Measurements from ENCODE around the gene KCNMB2. TPM values are rescaled to one million over a fixed set of nuclear protein-coding genes. Genes with fewer than 3 reads are reported as not detected.

The KCNMB2 gene
- total and polyA plus RNA-seq, 2 experiments from 2014 or later, result 2.4 TPM; not detected in 1

DNA sequence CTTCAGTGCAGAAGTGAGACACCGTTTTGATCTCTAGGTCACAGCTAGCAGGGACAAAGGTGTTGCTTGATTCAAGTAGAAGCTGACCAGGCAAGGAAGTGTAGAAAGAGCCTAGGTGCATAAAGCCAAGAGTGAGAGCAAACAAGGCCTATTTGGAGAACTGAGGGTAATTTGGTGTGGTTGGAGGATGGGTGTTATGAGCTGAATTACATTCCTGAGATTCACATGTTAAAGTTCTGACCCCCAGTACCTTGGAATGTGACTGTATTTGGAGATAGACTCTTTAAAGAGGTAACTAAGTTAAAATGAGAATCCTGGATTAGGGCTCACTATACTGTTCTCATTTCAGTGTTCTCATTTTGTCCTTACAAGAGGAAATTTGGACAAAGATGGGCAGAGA lies 344.0 kb downstream of the KCNMB2 start:
- H3K36me3 ChIP-seq (replicated peaks; ENCODE audit: insufficient read depth, low read depth), result no peaks in the 10 kb centered on the region
- no peak overlapping the region for H3K4me2 ChIP-seq
- TF ChIP-seq EZH2 (IDR thresholded peaks at IDR 0.05; ENCODE audit: borderline replicate concordance), result no peak
- TF ChIP-seq EZH2phosphoT487 (IDR thresholded peaks at IDR 0.05; ENCODE audit: low read depth, severe bottlenecking, unreplicated experiment), result no peak
- no peak for TF ChIP-seq CTCF (IDR thresholded peaks at IDR 0.05; ENCODE audit: poor library complexity)
- no peaks in the 10 kb centered on the region for H3K9me3 ChIP-seq (ENCODE audit: low read depth)
- H3K27me3 ChIP-seq, result no peaks in the 10 kb centered on the region
- H3K4me1 ChIP-seq (ENCODE audit: insufficient read depth), result no peaks in the 10 kb centered on the region
- no peak for DNase-seq (ENCODE audit: low spot score)
- WGBS (ENCODE audit: low lambda C conversion rate, missing lambda C conversion rate), result 50% methylated on average over 1 of the region's 1 CpG
- H3K9me2 ChIP-seq (replicated peaks; ENCODE audit: insufficient read depth), result no peaks in the 10 kb centered on the region
- no peak overlapping the region for H3K4me3 ChIP-seq
- H4K20me1 ChIP-seq (ENCODE audit: insufficient read depth, poor library complexity, severe bottlenecking), result no peaks in the 10 kb centered on the region
- no peaks in the 10 kb centered on the region for H3K79me2 ChIP-seq
- H3K27ac ChIP-seq, result no peak overlapping the region
- no peak overlapping the region for H2AFZ ChIP-seq

Data from hepatocyte (in vitro differentiated cells).